ENCODE data around the gene DOC2A.
"Not testable (repeated sequence)": the region's sequence is repeated elsewhere in the genome, so short reads cannot be mapped to it uniquely, and the experiment has no call there.

DOC2A gene

DNA sequence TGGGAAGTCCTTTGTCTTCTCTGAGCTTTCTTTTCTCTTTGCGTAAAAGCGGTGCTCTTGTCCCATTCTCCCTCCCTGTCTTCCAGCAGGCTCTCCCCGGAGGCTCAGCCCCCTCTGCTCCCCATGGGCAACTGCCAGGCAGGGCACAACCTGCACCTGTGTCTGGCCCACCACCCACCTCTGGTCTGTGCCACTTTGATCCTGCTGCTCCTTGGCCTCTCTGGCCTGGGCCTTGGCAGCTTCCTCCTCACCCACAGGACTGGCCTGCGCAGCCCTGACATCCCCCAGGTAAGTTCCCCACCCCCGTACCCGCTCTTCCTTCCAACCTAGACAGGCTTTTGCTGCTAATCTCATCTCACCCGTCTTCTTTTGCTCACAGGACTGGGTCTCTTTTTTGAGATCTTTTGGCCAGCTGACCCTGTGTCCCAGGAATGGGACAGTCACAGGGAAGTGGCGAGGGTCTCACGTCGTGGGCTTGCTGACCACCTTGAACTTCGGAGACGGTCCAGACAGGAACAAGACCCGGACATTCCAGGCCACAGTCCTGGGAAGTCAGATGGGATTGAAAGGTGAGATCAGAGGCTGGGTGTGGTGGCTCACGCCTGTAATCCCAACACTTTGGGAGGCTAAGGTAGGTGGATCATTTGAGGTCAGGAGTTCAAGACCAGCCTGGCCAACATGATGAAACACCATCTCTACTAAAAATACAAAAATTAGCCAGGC lies 47.6 kb downstream of the DOC2A start:
- DNase-seq = no peak

- DNase-seq = no peak
These were observed 48.4 kb downstream of the DOC2A start for GRCh38 chr16:29962344-29962994.

GRCh38 chr16:29961479-29962343 lies 49.1 kb downstream of the DOC2A start, which contains the start of gene TMEM219:
TMEM219 (plus strand) TSS chr16:29962079; CDS start chr16:29963144, 1,065 bp downstream.
- peak; percentile 91 for DNase-seq

- no peak for DNase-seq
These were observed 49.7 kb downstream of the DOC2A start for GRCh38 chr16:29961127-29961478.

DNA sequence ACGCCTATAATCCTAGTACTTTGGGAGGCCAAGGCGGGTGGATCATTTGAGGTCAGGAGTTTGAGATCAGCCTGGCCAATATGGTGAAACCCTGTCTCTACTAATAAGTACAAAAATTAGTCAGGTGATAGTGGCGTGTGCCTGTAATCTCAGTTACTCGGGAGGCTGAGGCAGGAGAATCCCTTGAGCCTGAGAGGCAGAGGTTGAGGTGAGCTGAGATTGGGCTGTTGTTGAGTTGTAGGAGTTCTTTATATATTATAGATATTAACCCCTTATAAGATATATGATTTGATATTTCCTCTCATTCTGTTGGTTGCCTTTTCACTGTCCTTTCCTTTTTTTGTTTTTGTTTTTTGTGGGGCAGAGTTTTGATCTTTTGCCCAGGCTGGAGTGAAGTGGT lies 51.0 kb downstream of the DOC2A start:
- DNase-seq = not testable (repeated sequence)

- no peak for DNase-seq
These were observed 51.5 kb downstream of the DOC2A start for GRCh38 chr16:29959293-29959692.

DNA sequence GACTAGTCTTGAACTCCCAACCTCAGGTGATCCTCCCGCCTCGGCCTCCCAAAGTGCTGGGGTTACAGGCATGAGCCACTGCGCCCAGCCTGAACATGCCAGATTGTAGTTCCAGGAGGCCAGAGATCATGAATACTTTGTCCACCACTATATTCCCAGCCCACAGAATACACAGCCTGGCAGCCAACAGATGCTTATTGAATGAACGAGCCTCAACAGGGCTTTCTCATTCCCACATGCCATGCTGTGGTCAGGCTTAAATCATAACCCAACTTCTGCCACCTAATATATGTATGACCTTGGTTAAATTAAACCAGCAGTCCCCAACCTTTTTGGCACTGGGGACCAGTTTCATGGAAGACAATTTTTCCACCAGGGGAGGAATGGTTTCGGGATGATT lies 52.1 kb downstream of the DOC2A start:
- DNase-seq = no peak

Data from stimulated activated CD4-positive, alpha-beta T cell treated with anti-CD3 and anti-CD28 coated beads, Interleukin-4, amount 100 ng/mL, for 24 hours (primary cell).